Activated T-cell treated with anti-CD3 and anti-CD28 coated beads for 48 hours (primary cell): ENCODE measurements around the gene AKIP1.
"Not testable (repeated sequence)": the region's sequence is repeated elsewhere in the genome, so short reads cannot be mapped to it uniquely, and the experiment has no call there.

ENCODE experiments used
- DNase-seq: peaks from one replicate; pipeline ENCODE4 v3.0.0-alpha.2; 2020; ENCODE audit warnings: low read depth

AKIP1 gene

GRCh38 chr11:8917157-8917825, 6.3 kb downstream of the AKIP1 start:
- DNase-seq, result no peak

GRCh38 chr11:8922691-8923090, 11.7 kb downstream of the AKIP1 start:
- DNase-seq, result no peak

- DNase-seq, result no peak
These were observed 14.7 kb downstream of the AKIP1 start for GRCh38 chr11:8925711-8926110.

GRCh38 chr11:8926236-8926635, 15.2 kb downstream of the AKIP1 start:
- DNase-seq, result no peak

- DNase-seq, result no peak
These were observed 16.2 kb downstream of the AKIP1 start for GRCh38 chr11:8927233-8927632.

- no peak for DNase-seq
These were observed 17.2 kb downstream of the AKIP1 start for GRCh38 chr11:8928205-8928604.

- DNase-seq, result no peak
These were observed 18.1 kb downstream of the AKIP1 start for GRCh38 chr11:8928981-8929615.

- DNase-seq, result no peak
These were observed 19.6 kb downstream of the AKIP1 start for GRCh38 chr11:8930456-8931175.

- no peak for DNase-seq
These were observed 21.7 kb downstream of the AKIP1 start, which contains the start of gene C11orf16 for GRCh38 chr11:8932564-8933180. C11orf16 (minus strand) TSS chr11:8932947; CDS start chr11:8932308, 639 bp downstream.

- no peak for DNase-seq
These were observed 22.9 kb downstream of the AKIP1 start for GRCh38 chr11:8933931-8934330.

GRCh38 chr11:8934742-8935488, 23.9 kb downstream of the AKIP1 start:
- no peak for DNase-seq

- DNase-seq, result not testable (repeated sequence)
These were observed 24.8 kb downstream of the AKIP1 start for GRCh38 chr11:8935789-8936188.

- no peak for DNase-seq
These were observed 26.2 kb downstream of the AKIP1 start for GRCh38 chr11:8937159-8937558.

- DNase-seq, result no peak
These were observed 26.7 kb downstream of the AKIP1 start for GRCh38 chr11:8937659-8938058.

GRCh38 chr11:8941341-8942103, 30.5 kb downstream of the AKIP1 start:
- DNase-seq, result no peak

GRCh38 chr11:8942518-8943066, 31.6 kb downstream of the AKIP1 start, which contains the start of gene ASCL3:
ASCL3 (minus strand) TSS chr11:8943016; CDS start chr11:8938161, 4,855 bp downstream.
- DNase-seq, result no peak

- DNase-seq, result no peak
These were observed 36.4 kb downstream of the AKIP1 start for GRCh38 chr11:8947230-8947943.

- no peak for DNase-seq
These were observed 37.9 kb downstream of the AKIP1 start for GRCh38 chr11:8948886-8949285.

- no peak for DNase-seq
These were observed 45.9 kb downstream of the AKIP1 start for GRCh38 chr11:8956860-8957259.

GRCh38 chr11:8959546-8960166, 48.7 kb downstream of the AKIP1 start:
- no peak for DNase-seq
